ENCODE data around the gene CHAMP1. TPM values are rescaled to one million over a fixed set of nuclear protein-coding genes. Genes with fewer than 3 reads are reported as not detected.
"Not testable (repeated sequence)": the region's sequence is repeated elsewhere in the genome, so short reads cannot be mapped to it uniquely, and the experiment has no call there.

Gene CHAMP1
- total RNA-seq, 1 donor from 2014 or later: 37.0 TPM

DNA sequence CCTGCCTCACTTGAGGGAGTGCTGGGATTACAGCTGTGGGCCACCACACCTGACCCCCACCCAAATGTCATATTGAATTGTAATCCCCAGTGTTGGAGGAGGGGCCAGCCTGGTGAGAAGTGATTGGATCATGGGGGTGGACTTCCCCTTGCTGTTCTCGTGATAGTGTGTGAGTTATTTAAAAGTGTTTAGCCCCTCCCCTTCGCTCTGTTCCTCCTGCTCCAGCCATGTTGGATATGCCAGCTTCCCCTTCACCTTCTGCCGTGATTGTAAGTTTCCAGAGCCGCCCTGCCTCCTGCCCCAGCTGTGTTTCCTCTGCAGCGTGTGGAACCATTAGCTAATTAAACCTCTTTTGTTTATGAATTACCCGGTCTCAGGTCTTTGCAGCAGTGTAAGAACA is 13.7 kb downstream of the CHAMP1 start:
- DNase-seq (ENCODE audit: extremely low spot score, unreplicated experiment): no peak
- no peaks in the 10 kb centered on the region for H3K27me3 Mint-ChIP-seq
- H3K9me3 Mint-ChIP-seq: no peaks in the 10 kb centered on the region
- peaks cover 4% of the 10 kb centered on the region for H3K4me1 Mint-ChIP-seq (ENCODE audit: unreplicated experiment)
- H3K27ac Mint-ChIP-seq: no peak overlapping the region
- peaks cover 34% of the 10 kb centered on the region for H3K36me3 Mint-ChIP-seq
- TF ChIP-seq, protein P1, sequence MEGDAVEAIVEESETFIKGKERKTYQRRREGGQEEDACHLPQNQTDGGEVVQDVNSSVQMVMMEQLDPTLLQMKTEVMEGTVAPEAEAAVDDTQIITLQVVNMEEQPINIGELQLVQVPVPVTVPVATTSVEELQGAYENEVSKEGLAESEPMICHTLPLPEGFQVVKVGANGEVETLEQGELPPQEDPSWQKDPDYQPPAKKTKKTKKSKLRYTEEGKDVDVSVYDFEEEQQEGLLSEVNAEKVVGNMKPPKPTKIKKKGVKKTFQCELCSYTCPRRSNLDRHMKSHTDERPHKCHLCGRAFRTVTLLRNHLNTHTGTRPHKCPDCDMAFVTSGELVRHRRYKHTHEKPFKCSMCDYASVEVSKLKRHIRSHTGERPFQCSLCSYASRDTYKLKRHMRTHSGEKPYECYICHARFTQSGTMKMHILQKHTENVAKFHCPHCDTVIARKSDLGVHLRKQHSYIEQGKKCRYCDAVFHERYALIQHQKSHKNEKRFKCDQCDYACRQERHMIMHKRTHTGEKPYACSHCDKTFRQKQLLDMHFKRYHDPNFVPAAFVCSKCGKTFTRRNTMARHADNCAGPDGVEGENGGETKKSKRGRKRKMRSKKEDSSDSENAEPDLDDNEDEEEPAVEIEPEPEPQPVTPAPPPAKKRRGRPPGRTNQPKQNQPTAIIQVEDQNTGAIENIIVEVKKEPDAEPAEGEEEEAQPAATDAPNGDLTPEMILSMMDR (conservative IDR thresholded peaks at IDR 0.05): no peak
- H3K4me3 Mint-ChIP-seq: no peak overlapping the region

DNA sequence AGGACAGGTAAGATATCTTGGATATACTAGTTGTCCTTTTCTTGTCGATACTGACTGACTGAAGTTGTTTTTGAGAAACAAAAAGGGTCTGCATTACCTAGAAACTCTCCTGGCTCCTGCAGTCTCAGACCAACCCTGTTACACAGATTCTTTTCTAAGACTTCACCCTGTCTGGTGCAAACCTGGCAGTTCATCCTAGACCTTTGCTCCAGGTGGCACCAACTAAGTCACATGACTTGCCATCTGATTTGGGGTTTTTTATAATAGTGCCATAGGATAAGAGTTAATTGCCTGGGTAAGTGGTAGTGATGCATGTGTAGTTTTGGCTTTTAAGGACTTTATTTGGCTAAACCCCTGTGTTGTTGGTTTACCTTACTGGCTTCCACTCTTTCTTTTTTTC is 14.3 kb downstream of the CHAMP1 start:
- H3K27ac Mint-ChIP-seq: no peak overlapping the region
- H3K27me3 Mint-ChIP-seq: no peaks in the 10 kb centered on the region
- TF ChIP-seq, protein P1 (conservative IDR thresholded peaks at IDR 0.05): no peak
- no peaks in the 10 kb centered on the region for H3K9me3 Mint-ChIP-seq
- peaks cover 33% of the 10 kb centered on the region for H3K36me3 Mint-ChIP-seq
- H3K4me3 Mint-ChIP-seq: no peak overlapping the region
- H3K4me1 Mint-ChIP-seq (ENCODE audit: unreplicated experiment): peaks cover 4% of the 10 kb centered on the region
- no peak for DNase-seq (ENCODE audit: extremely low spot score, unreplicated experiment)

DNA sequence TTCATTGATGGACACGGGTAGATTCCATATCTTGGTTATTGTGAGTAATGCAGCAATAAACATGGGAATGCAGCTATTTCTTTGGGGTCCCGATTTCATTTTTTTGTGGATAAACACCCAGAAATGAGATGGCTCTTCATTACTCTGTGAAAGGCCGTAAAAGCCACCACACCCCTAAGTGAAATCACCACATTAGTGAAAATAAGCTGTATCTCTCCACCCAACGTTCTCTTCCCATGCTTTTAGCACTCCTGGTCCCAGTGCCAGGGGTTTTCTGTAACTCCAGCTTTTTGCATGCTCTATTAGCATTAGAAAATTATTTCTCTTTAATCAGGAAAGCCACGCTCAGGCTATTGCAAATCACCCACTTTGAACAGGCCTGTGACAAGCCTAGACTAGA is 15.8 kb downstream of the CHAMP1 start:
- Mint-ChIP-seq H3K4me3 (no peak overlapping the region), H3K36me3 (peaks cover 21% of the 10 kb centered on the region), H3K27ac (no peak overlapping the region), H3K27me3 (no peaks in the 10 kb centered on the region), H3K9me3 (no peaks in the 10 kb centered on the region), H3K4me1 (ENCODE audit: unreplicated experiment) (peaks cover 4% of the 10 kb centered on the region)
- DNase-seq (ENCODE audit: extremely low spot score, unreplicated experiment): no peak
- TF ChIP-seq, protein P1 (conservative IDR thresholded peaks at IDR 0.05): no peak

DNA sequence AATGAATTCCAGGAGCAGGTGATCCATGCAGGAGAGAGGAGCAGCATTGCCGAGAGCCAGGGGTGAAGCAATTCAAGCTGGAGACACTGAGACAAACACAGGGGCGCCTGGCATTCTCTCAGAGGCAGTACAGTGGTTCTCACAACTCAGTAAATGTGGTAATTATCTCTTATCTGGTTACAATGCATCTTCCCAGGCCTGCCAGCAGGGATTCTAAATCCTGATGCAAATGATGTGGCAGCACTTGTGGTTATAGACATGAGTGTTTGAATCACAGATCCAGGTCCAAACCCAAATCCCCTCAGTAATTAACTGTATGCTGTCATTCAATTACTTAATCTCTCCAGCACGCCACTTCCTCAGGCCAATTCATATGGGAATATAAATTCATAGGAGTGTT is 19.6 kb downstream of the CHAMP1 start:
- not testable (repeated sequence) for DNase-seq (ENCODE audit: extremely low spot score, unreplicated experiment); H3K9me3 Mint-ChIP-seq; H3K27ac Mint-ChIP-seq; H3K4me1 Mint-ChIP-seq (ENCODE audit: unreplicated experiment); H3K36me3 Mint-ChIP-seq; H3K27me3 Mint-ChIP-seq; H3K4me3 Mint-ChIP-seq

DNA sequence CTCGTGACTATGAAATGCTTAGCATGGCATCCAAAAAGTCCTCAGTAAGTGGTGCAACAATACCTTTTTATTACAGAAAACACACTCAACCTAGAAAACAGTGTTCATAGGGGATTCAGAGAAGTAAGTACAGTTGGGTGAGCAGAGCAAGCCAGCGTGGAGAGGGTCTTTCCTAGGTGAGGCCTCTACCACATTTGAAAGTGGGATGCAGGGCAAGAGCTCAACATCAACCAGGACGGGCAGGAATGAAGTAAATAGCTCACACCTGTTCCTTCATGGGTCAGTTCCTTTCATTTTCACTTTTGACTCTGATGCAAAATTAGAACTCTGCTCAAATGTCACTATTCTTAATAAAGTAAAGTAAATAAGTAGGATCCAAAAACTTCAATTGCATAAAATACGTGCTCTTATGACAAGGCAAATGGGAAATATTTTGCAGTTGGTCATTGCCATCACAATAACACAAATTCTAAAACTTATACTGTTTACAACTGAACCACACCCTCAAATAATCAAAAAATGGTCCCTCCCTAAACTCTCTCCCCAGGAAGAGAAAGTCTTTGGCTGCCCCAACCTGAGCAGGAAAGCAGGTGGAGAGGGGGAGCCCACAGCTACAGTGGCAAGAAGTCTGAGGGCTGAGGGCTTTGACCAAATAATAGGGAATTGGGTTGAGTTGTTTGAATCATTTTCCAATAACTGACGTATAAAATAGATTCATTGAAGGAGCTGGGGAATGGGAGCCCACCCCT is 20.2 kb downstream of the CHAMP1 start:
- peaks cover under 1% of the 10 kb centered on the region for H3K36me3 Mint-ChIP-seq
- no peaks in the 10 kb centered on the region for H3K4me1 Mint-ChIP-seq (ENCODE audit: unreplicated experiment)
- TF ChIP-seq, protein P1 (conservative IDR thresholded peaks at IDR 0.05): no peak
- no peaks in the 10 kb centered on the region for H3K27me3 Mint-ChIP-seq
- no peaks in the 10 kb centered on the region for H3K9me3 Mint-ChIP-seq
- H3K27ac Mint-ChIP-seq: no peak overlapping the region
- H3K4me3 Mint-ChIP-seq: no peak overlapping the region
- no peak for DNase-seq (ENCODE audit: extremely low spot score, unreplicated experiment)

DNA sequence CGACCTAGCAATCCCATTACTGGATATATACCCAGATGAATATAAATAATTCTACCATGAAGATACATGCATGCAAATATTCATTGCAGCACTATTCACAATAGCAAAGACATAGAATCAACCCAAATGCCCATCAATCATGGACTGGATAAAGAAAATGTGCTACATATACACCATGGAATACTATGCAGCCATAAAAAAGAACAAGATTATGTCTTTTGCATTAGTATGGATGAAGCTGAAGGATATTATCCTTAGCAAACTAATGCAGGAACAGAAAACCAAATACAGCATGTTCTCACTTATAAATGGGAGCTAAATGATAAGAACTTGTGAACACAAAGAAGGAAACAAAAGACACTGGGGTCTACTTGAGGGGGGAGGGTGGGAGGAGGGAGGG is 22.2 kb downstream of the CHAMP1 start:
- H3K27ac Mint-ChIP-seq; H3K36me3 Mint-ChIP-seq; H3K4me1 Mint-ChIP-seq (ENCODE audit: unreplicated experiment); H3K9me3 Mint-ChIP-seq; DNase-seq (ENCODE audit: extremely low spot score, unreplicated experiment); H3K4me3 Mint-ChIP-seq; H3K27me3 Mint-ChIP-seq: not testable (repeated sequence)

Data from type B pancreatic cell (in vitro differentiated cells).